GM18951 (cell line): ENCODE data around the gene RHOBTB3.
"Not testable (repeated sequence)": the region's sequence is repeated elsewhere in the genome, so short reads cannot be mapped to it uniquely, and the experiment has no call there.

Source experiments
- POLR2A ChIP-seq: IDR thresholded peaks from 4 replicates; pipeline ENCODE4 v1.6.1; 2011; ENCODE audit warnings: mild to moderate bottlenecking; ENCODE audit not compliant: insufficient read length, insufficient read depth; ENCODE audit errors: extremely low read depth
- in situ Hi-C: fragments of 300-500 bp; cut with MboI; formaldehyde crosslinking; loops from one replicate; pipeline ENCODE4 v1.12.0; 2022; ENCODE audit warnings: low sequenced_read_pairs, mixed read lengths, inconsistent platforms; ENCODE audit not compliant: unreplicated experiment

Gene RHOBTB3

GRCh38 chr5:95812074-95812471 lies 80.9 kb downstream of the RHOBTB3 start:
- in situ Hi-C loops = no loop called here
- no peak for TF ChIP-seq POLR2A

- in situ Hi-C loops = not testable (repeated sequence)
Measured at GRCh38 chr5:95813035-95813434, 81.9 kb downstream of the RHOBTB3 start.

GRCh38 chr5:95815155-95815729 lies 84.1 kb downstream of the RHOBTB3 start:
- in situ Hi-C loops = no loop called here
- no peak for TF ChIP-seq POLR2A

- in situ Hi-C loops = no loop called here
- TF ChIP-seq POLR2A = no peak
Measured at GRCh38 chr5:95816341-95816740, 85.2 kb downstream of the RHOBTB3 start.

- TF ChIP-seq POLR2A = no peak
- in situ Hi-C loops = no loop called here
Measured at GRCh38 chr5:95816776-95817175, 85.6 kb downstream of the RHOBTB3 start.

- TF ChIP-seq POLR2A = no peak
- in situ Hi-C loops = no loop called here
Measured at GRCh38 chr5:95817430-95817829, 86.3 kb downstream of the RHOBTB3 start.

GRCh38 chr5:95818181-95819147 lies 87.3 kb downstream of the RHOBTB3 start:
- in situ Hi-C loops = no loop called here
- peak; percentile 25 for TF ChIP-seq POLR2A

- in situ Hi-C loops = no loop called here
- no peak for TF ChIP-seq POLR2A
Measured at GRCh38 chr5:95821110-95822021, 90.2 kb downstream of the RHOBTB3 start.

GRCh38 chr5:95822043-95822541 lies 91.0 kb downstream of the RHOBTB3 start:
- in situ Hi-C loops = no loop called here
- no peak for TF ChIP-seq POLR2A

- in situ Hi-C loops = no loop called here
- TF ChIP-seq POLR2A = peak; percentile 95
Measured at GRCh38 chr5:95822542-95823181, 91.5 kb downstream of the RHOBTB3 start, which contains the start of gene GLRX. Gene GLRX, minus strand, starts transcription at chr5:95822726. Its CDS starts 64 bp downstream, at chr5:95822662.

GRCh38 chr5:95823218-95823737 lies 92.1 kb downstream of the RHOBTB3 start:
- in situ Hi-C loops = no loop called here
- TF ChIP-seq POLR2A = no peak

- TF ChIP-seq POLR2A = peak; percentile 55
- in situ Hi-C loops = no loop called here
Measured at GRCh38 chr5:95823738-95824609, 92.8 kb downstream of the RHOBTB3 start.

GRCh38 chr5:95824747-95825146 lies 93.6 kb downstream of the RHOBTB3 start:
- in situ Hi-C loops = no loop called here
- TF ChIP-seq POLR2A = no peak
